Panc1 (cell line): ENCODE measurements around the gene OR6P1. TPM values are rescaled to one million over a fixed set of nuclear protein-coding genes. Genes with fewer than 3 reads are reported as not detected.

Source experiments
- ATAC-seq: fragments of 200-7000 bp; cut with Tn5 transposase; 2 replicates; pipeline ENCODE4 v1.9.1; 2020; ENCODE audit warnings: mild to moderate bottlenecking, moderate library complexity
- BruUV-seq: library from RNA; stranded (reverse); fragments of 400-500 nt; replicated peaks from 2 replicates; lab custom pipeline; 2021; lab: Mats Ljungman, UMichigan
- CTCF ChIA-PET: fragments of 300-600 bp; sonication (Branson Sonifier 250); formaldehyde crosslinking; loops from one replicate; lab custom pipeline; 2022; ENCODE audit warnings: antibody characterized with exemption; lab: Charles Lee
- POLR2A ChIA-PET: fragments of 300-600 bp; sonication (Branson Sonifier 250); formaldehyde crosslinking; loops from one replicate; lab custom pipeline; 2022; ENCODE audit warnings: antibody characterized with exemption; lab: Charles Lee
- DNase-seq: peaks from one replicate; pipeline ENCODE4 v3.0.0-alpha.2; 2010; ENCODE audit warnings: low read depth, low spot score
- H3K27ac ChIP-seq: 2 replicates; pipeline ENCODE4 v1.5.1; 2011; ENCODE audit warnings: mild to moderate bottlenecking, low read length, inconsistent platforms
- H3K27me3 ChIP-seq: fragments of 200-500 bp; sonication (Bioruptor generic); 2 replicates; pipeline ENCODE4 v1.6.0; 2014; ENCODE audit warnings: low read length, inconsistent platforms; ENCODE audit not compliant: control insufficient read depth, insufficient read depth
- H3K36me3 ChIP-seq: fragments of 200-500 bp; sonication (Bioruptor generic); 2 replicates; pipeline ENCODE4 v1.5.1; 2014; ENCODE audit warnings: inconsistent platforms, mild to moderate bottlenecking, low read length, moderate library complexity; ENCODE audit not compliant: control insufficient read depth, insufficient read depth
- H3K4me1 ChIP-seq: 2 replicates; pipeline ENCODE4 v1.5.1; 2011; ENCODE audit warnings: inconsistent platforms, mild to moderate bottlenecking, low read length, moderate library complexity; ENCODE audit not compliant: control insufficient read depth, insufficient read depth
- H3K4me3 ChIP-seq, 2 experiments: 2 replicates each; pipeline ENCODE4 v1.5.1; 2011 to 2012; ENCODE audit warnings: low read depth in 2 of 2, low read length in 2 of 2, mild to moderate bottlenecking in 2 of 2, inconsistent platforms in 1 of 2, moderate library complexity in 1 of 2
- H3K9me3 ChIP-seq: fragments of 200-500 bp; sonication (Bioruptor generic); 2 replicates; pipeline ENCODE4 v1.5.1; 2014; ENCODE audit warnings: low read depth, mild to moderate bottlenecking, inconsistent platforms, low read length, moderate library complexity; ENCODE audit not compliant: control insufficient read depth, insufficient read depth
- POLR2AphosphoS5 ChIP-seq: IDR thresholded peaks from 2 replicates; pipeline ENCODE4 v1.6.1; 2012; ENCODE audit warnings: mild to moderate bottlenecking, low read depth, low read length, moderate library complexity
- SIN3A ChIP-seq: IDR thresholded peaks from 2 replicates; pipeline ENCODE4 v1.6.1; 2012; ENCODE audit warnings: low read depth, mild to moderate bottlenecking, low read length, moderate library complexity, borderline replicate concordance; ENCODE audit not compliant: insufficient read depth
- TCF7L2 ChIP-seq: IDR thresholded peaks from 2 replicates; pipeline ENCODE4 v1.6.1; 2011; ENCODE audit warnings: mild to moderate bottlenecking, low read depth, low read length, inconsistent platforms
- in situ Hi-C: cut with HindIII; loops from 2 replicates; pipeline ENCODE4 v1.10.0; 2016; ENCODE audit warnings: low sequenced_read_pairs, low pct_unique_long_range_greater_than_20kb
- intact Hi-C: fragments of 100-400 bp; cut with micrococcal nuclease; formaldehyde crosslinking; loops from one replicate; pipeline ENCODE4 v1.10.0; 2022; ENCODE audit not compliant: unreplicated experiment
- total RNA-seq: library from RNA; stranded (reverse); gene quantifications from one replicate; pipeline ENCODE4 v1.2.1, GENCODE V29; 2021; ENCODE audit not compliant: unreplicated experiment
- TF ChIP-seq, protein P1 (sequence below), 2 experiments: IDR thresholded peaks; 2 replicates each; pipeline ENCODE4 v1.6.1; 2011 to 2012; ENCODE audit warnings: low read depth in 2 of 2, control low read depth in 1 of 2, low read length in 1 of 2, mild to moderate bottlenecking in 1 of 2, moderate library complexity in 1 of 2; ENCODE audit not compliant: insufficient read depth in 1 of 2
- TF ChIP-seq, protein P2 (sequence below): fragments of 450-650 bp; IDR thresholded peaks from 2 replicates; pipeline ENCODE4 v1.5.1; 2017; ENCODE audit warnings: mild to moderate bottlenecking

Gene OR6P1
- total RNA-seq, 1 experiment from 2014 or later = not detected

DNA sequence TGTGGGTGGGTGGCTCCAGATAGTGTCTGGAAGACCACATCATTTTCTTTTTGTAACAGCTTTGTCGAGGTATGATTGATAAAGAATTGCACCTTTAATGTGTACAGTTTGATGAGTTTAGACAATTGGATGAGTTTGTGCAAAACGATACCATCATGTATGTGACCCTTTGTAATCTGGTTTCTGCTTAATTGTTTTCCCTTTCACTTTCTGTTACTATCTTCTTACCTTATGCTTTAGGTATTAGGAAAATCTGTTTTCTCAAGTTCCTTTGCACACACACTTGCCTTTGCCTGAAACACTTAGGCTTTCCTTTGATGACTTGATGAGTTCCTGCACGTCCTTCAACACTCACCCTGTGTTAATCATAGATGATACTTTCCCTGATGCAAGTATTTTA, 41.5 kb upstream of the OR6P1 start:
- in situ Hi-C loops (no loop called here), intact Hi-C loops (no loop called here)
- Histone ChIP-seq H3K27ac (no peak overlapping the region), H3K4me1 (no peaks in the 10 kb centered on the region), H3K4me3 (no peak overlapping the region), H3K36me3 (no peaks in the 10 kb centered on the region), H3K27me3 (no peaks in the 10 kb centered on the region), H3K9me3 (no peaks in the 10 kb centered on the region)
- no peak for DNase-seq
- ChIA-PET POLR2A (no interaction called here), CTCF (no interaction called here)
- no TSS peak for BruUV-seq
- TF ChIP-seq POLR2AphosphoS5 (no peak), SIN3A (no peak), TCF7L2 (no peak)
- TF ChIP-seq, protein P1, sequence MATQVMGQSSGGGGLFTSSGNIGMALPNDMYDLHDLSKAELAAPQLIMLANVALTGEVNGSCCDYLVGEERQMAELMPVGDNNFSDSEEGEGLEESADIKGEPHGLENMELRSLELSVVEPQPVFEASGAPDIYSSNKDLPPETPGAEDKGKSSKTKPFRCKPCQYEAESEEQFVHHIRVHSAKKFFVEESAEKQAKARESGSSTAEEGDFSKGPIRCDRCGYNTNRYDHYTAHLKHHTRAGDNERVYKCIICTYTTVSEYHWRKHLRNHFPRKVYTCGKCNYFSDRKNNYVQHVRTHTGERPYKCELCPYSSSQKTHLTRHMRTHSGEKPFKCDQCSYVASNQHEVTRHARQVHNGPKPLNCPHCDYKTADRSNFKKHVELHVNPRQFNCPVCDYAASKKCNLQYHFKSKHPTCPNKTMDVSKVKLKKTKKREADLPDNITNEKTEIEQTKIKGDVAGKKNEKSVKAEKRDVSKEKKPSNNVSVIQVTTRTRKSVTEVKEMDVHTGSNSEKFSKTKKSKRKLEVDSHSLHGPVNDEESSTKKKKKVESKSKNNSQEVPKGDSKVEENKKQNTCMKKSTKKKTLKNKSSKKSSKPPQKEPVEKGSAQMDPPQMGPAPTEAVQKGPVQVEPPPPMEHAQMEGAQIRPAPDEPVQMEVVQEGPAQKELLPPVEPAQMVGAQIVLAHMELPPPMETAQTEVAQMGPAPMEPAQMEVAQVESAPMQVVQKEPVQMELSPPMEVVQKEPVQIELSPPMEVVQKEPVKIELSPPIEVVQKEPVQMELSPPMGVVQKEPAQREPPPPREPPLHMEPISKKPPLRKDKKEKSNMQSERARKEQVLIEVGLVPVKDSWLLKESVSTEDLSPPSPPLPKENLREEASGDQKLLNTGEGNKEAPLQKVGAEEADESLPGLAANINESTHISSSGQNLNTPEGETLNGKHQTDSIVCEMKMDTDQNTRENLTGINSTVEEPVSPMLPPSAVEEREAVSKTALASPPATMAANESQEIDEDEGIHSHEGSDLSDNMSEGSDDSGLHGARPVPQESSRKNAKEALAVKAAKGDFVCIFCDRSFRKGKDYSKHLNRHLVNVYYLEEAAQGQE (IDR thresholded peaks at IDR 0.05; ENCODE audit: insufficient read depth in 1 of 2, low read depth in 2 of 2, low read length in 1 of 2) = no peak
- TF ChIP-seq, protein P2, sequence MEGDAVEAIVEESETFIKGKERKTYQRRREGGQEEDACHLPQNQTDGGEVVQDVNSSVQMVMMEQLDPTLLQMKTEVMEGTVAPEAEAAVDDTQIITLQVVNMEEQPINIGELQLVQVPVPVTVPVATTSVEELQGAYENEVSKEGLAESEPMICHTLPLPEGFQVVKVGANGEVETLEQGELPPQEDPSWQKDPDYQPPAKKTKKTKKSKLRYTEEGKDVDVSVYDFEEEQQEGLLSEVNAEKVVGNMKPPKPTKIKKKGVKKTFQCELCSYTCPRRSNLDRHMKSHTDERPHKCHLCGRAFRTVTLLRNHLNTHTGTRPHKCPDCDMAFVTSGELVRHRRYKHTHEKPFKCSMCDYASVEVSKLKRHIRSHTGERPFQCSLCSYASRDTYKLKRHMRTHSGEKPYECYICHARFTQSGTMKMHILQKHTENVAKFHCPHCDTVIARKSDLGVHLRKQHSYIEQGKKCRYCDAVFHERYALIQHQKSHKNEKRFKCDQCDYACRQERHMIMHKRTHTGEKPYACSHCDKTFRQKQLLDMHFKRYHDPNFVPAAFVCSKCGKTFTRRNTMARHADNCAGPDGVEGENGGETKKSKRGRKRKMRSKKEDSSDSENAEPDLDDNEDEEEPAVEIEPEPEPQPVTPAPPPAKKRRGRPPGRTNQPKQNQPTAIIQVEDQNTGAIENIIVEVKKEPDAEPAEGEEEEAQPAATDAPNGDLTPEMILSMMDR = no peak
- ATAC-seq = no peak

DNA sequence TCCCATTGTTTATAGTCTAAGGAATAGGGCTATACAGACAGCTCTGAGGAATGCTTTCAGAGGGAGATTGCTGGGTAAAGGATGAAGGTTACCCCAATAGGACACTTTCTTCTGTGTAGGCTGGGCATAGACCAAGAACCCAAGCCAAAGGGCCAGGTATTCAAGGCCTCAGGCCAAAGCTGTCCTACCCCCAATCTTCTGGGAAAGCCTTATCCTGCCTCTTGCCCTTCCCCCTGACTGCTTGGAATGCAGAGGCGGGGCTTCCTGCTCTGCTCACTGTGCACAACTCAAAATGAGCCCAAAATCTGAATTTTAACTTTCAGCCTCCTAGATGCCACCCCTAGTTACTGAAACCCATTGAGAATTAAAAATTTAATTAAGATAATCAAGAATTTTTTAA, 36.9 kb upstream of the OR6P1 start:
- no peak overlapping the region for H3K27ac ChIP-seq
- H3K36me3 ChIP-seq = no peaks in the 10 kb centered on the region
- no peaks in the 10 kb centered on the region for H3K27me3 ChIP-seq
- H3K4me1 ChIP-seq = no peaks in the 10 kb centered on the region
- H3K9me3 ChIP-seq = no peaks in the 10 kb centered on the region
- in situ Hi-C loops (no loop called here), intact Hi-C loops (no loop called here)
- CTCF ChIA-PET = no interaction called here
- POLR2A ChIA-PET = no interaction called here
- no peak overlapping the region for H3K4me3 ChIP-seq
- TF ChIP-seq TCF7L2 (no peak), SIN3A (no peak), POLR2AphosphoS5 (no peak)
- TF ChIP-seq, protein P1 (IDR thresholded peaks at IDR 0.05; ENCODE audit: insufficient read depth in 1 of 2, low read depth in 2 of 2, low read length in 1 of 2) = no peak
- TF ChIP-seq, protein P2 = no peak
- no TSS peak for BruUV-seq
- ATAC-seq = no peak
- no peak for DNase-seq
